ENCODE data around the gene IMPACT.

The IMPACT gene

GRCh38 chr18:24485681-24486080 is 59.2 kb downstream of the IMPACT start:
- no peak for DNase-seq

DNA sequence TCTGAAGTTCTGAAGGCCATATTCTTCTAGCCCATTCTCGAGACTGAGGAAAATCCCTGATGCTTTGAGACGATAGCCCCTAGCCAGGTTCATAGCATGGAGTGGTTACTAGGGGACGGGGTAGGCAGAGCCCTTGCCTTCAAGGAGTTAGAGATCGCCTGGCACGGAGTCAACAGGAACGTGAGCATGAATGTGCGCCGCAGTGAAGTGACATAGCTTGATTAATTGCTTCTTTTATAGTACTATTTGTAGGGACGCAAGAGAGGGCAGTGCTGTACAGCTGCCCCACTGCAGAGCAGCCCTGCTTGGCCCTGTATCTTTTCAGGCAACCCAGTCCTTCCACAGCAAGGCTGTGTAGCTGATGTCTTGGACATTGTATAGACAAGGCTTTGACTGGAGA is 60.2 kb downstream of the IMPACT start:
- DNase-seq: no peak

- no peak for DNase-seq
Observed at GRCh38 chr18:24488824-24489493, 62.5 kb downstream of the IMPACT start.

DNA sequence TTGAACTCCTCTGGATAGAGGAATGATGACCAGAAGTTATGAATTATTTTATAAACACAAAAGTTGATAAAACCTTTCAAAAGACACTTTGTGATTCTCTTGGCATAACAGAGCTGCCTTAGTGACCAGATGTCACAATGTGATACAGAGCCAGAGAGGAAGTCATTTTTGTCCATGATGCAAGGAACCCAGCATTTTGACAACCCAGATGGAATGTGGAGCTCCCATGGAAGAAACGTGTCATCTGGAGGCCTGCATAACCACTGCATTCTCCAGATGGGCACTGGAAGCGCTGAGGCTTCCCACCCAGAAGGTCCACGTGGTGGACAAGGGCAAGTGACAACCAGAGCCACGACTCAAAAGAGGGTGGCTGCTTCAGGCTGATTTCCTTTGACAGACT is 64.1 kb downstream of the IMPACT start:
- DNase-seq: no peak

DNA sequence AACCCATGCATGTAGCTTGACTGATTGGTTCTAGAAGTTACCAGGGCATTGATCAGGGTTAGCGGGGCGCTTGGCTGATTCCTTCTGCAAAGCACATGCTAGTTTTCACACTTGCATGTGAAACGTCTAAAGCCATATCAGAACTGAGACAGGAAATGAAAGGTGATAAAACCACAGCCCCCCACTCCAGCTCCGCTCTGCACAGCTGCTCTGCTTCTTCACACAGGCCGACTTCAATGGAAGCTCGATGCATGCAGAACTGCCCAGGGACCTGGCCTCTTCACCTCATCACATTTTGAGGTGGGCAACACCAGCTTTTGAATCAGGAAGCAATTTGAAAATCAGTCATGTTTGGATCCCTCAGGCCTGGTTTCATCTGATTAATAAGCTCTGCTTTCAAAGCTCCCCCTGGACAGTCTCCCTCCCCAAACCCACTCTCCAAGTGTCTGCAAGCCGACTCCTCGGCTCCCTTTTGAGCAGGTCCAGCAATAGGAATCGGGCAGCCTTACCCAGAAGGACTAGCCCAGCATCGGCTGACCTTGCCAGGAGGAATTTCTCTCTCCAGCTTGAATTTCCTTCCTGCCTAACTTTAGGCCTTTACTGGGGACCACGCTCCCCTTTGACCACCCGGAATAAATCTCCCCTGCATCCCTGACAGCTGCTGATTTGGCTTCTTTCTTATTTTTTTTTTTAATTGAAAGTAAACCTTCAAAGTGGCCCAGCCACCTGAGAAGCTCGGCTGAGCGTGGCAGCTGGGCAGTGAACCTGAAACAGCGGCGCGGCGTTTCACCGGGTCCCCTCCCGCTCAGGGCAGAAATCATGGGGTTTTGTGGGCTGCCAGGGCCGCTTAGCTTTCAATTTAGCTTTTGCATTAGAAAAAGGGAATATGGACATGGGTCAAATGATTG is 65.7 kb downstream of the IMPACT start:
- DNase-seq: no peak

DNA sequence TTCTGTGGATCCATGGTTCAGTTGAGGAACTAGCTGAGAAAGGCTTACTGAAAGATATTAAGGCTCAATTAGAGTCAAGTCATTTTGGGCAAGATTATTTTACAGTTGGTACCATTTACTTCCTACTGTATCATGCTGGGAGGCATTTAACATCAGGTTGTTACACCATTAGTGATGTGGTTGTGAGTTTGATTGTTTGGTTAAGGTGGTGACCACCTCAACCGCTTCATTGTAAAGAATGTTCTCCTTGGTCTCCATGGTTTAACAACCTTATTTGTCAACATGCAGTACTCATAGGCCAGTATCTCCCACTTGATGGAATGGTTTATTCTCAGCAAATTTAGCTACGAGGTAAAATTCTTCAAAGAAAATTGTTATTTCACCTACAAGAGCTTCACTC is 68.1 kb downstream of the IMPACT start:
- DNase-seq: no peak

- no peak for DNase-seq
Observed at GRCh38 chr18:24497031-24497754, 70.7 kb downstream of the IMPACT start.

DNA sequence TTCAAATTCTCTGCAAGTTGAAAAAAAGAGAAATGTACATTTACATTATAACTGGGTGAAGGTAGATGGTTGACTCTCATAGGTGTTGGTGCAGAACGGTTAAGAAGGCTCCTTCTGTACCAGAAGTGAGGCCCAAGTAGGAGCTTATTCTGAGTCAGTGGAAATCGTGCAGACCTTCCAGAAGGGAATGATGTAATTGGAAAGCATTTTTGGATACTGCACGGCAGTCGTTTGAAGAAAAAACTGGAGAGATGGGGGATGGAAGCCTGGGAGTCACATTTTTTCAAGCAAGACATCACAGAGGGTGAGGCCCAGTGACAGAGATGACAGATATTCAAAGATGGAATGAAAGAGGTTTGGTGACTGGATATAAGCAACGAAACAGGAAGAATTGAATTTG is 73.3 kb downstream of the IMPACT start:
- no peak for DNase-seq

DNA sequence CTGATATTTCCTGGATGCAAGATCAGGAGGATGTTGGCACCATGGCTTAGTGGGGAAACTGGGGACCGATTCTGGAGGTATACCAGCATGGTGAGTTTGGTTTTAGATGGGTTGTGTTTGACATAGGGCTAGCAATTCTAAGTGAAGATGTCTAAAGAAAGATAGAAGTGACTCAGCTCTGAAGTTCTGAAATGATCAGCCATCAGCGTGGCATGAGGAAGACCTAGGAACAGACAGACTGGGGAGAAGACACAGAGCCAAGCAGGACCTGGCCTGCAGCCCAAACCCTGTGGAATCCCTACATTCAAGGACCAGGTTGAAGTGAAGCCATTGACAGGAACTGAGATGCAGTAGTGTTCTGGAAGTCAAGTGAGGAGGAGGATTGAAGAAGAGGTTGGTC is 73.7 kb downstream of the IMPACT start:
- no peak for DNase-seq

- DNase-seq: no peak
Observed at GRCh38 chr18:24500766-24501165, 74.3 kb downstream of the IMPACT start.

DNA sequence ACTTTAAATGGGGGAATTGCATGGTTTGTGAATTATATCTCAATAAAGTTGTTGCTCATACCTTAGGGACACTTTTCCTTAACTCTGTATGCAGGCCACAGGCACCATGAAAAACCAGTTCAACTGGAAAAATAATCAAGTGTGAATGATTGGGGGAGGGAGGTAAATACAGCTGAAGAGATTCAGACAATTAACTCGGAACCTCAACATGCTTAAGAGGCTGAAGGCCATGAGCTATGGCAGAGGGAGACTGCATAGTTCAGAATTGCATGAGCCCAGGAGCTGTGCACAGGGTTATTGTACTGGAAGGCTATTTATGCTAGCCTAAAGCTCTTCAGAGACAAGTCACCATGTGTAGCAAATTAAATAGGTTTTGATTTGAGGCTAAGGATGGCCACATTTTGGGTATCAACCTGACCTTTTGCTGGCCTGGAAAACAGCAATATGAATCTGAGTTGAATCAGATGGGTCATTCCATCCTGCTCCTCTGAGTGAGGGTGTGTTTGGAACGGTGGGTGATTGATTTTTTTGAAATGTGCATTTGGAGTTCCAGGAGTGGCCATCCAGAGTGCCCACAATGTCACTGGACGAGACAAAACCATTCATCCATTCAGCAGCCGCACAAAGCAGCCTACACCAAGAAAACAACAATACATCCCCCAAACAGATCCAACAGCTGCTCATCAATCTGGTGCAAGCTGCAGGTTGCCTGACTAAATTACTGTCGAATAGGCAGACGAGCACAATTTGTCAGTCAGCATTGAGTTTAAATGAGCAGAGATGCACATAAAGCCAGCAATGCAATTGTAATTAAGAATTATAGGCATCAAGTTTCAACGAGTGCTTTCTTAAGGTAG is 76.4 kb downstream of the IMPACT start:
- no peak for DNase-seq

All from activated effector memory CD4-positive, alpha-beta T cell treated with anti-CD3 and anti-CD28 coated beads, Interleukin-2, amount 50 U/mL, for 16 hours (primary cell).